OCI-LY3 (cell line): ENCODE results near the gene IL2RG.

Experiments
- H2AFZ ChIP-seq: fragments of 200-600, 300-600 bp; shearing (Covaris generic); 2 replicates; pipeline ENCODE4 v1.6.0; 2014; ENCODE audit warnings: antibody characterized with exemption, low read depth, low read length
- H3K27ac ChIP-seq: fragments of 200-600, 300-600 bp; sonication (generic); 2 replicates; pipeline ENCODE4 v1.5.1; 2014; ENCODE audit warnings: mild to moderate bottlenecking, low read length, moderate library complexity, mixed read lengths
- H3K27me3 ChIP-seq: fragments of 200-600, 300-600 bp; sonication (generic); 2 replicates; pipeline ENCODE4 v1.6.1; 2014; ENCODE audit warnings: low read depth, low read length, mixed read lengths
- H3K36me3 ChIP-seq: fragments of 200-600, 300-600 bp; sonication (generic); replicated peaks from 2 replicates; pipeline ENCODE3; 2014; ENCODE audit warnings: low read depth, low read length, mixed read lengths
- H3K4me1 ChIP-seq: fragments of 300-600, 200-600 bp; sonication (generic); 2 replicates; pipeline ENCODE4 v1.6.1; 2014; ENCODE audit warnings: low read length, mixed read lengths
- H3K4me2 ChIP-seq: fragments of 200-600, 300-600 bp; sonication (generic); 2 replicates; pipeline ENCODE4 v1.6.1; 2014; ENCODE audit warnings: low read length, mixed read lengths
- H3K4me3 ChIP-seq: fragments of 300-600, 200-600 bp; sonication (generic); 2 replicates; pipeline ENCODE4 v1.5.1; 2014; ENCODE audit warnings: antibody characterized with exemption, mild to moderate bottlenecking, low read length, moderate library complexity
- H3K79me2 ChIP-seq: fragments of 300-600, 200-600 bp; shearing (Covaris generic); 2 replicates; pipeline ENCODE4 v1.6.1; 2014; ENCODE audit warnings: mild to moderate bottlenecking, low read length, mixed read lengths
- H3K9ac ChIP-seq: fragments of 300-600, 200-600 bp; shearing (Covaris generic); 2 replicates; pipeline ENCODE4 v1.6.0; 2014; ENCODE audit warnings: mild to moderate bottlenecking, low read length, moderate library complexity
- H3K9me3 ChIP-seq: fragments of 200-600, 300-600 bp; shearing (Covaris generic); 2 replicates; pipeline ENCODE4 v1.6.1; 2014; ENCODE audit warnings: low read length, mixed read lengths; ENCODE audit not compliant: insufficient read depth
- H4K20me1 ChIP-seq: fragments of 200-600, 300-600 bp; sonication (generic); 2 replicates; pipeline ENCODE4 v1.6.1; 2016; ENCODE audit warnings: low read length, mixed read lengths; ENCODE audit not compliant: insufficient read depth
- EZH2phosphoT487 ChIP-seq: fragments of 200-600 bp; shearing (Covaris generic); IDR thresholded peaks from 2 replicates; pipeline ENCODE4 v1.6.1; 2018; ENCODE audit warnings: antibody characterized with exemption, mixed run types, low read depth
- TF ChIP-seq, protein P1 (sequence below): fragments of 200-600, 300-600 bp; sonication (generic); IDR thresholded peaks from 2 replicates; pipeline ENCODE4 v1.5.1; 2014; ENCODE audit warnings: antibody characterized with exemption, low read length, low read depth

The IL2RG gene

DNA sequence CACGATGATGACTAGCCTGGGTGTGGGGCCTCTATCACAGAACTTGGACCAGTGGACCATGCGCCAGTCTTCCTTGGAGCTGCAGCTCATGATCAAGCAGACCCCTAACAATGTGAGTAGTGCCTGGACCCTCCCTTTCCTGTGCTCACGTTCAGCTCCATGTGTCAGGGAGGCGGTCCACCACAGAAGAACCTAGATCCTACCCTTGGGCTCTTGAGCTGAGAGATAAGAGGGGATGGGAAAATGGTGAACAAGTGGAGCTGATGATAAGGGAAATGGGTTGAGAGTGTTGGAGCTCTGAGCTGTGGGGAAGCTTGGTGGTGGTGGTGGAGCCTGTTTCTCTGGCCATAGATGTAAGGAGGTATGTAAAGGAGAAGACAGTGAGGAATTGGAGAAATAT, 20.1 kb upstream of the IL2RG start:
- Histone ChIP-seq H2AFZ (no peak overlapping the region), H3K9ac (no peak overlapping the region), H3K4me2 (no peak overlapping the region), H3K4me3 (no peak overlapping the region), H4K20me1 (no peaks in the 10 kb centered on the region), H3K27ac (no peak overlapping the region), H3K27me3 (no peaks in the 10 kb centered on the region), H3K9me3 (no peaks in the 10 kb centered on the region), H3K4me1 (no peaks in the 10 kb centered on the region), H3K79me2 (no peaks in the 10 kb centered on the region), H3K36me3 (peaks cover 23% of the 10 kb centered on the region)
- no peak for TF ChIP-seq EZH2phosphoT487
- TF ChIP-seq, protein P1, sequence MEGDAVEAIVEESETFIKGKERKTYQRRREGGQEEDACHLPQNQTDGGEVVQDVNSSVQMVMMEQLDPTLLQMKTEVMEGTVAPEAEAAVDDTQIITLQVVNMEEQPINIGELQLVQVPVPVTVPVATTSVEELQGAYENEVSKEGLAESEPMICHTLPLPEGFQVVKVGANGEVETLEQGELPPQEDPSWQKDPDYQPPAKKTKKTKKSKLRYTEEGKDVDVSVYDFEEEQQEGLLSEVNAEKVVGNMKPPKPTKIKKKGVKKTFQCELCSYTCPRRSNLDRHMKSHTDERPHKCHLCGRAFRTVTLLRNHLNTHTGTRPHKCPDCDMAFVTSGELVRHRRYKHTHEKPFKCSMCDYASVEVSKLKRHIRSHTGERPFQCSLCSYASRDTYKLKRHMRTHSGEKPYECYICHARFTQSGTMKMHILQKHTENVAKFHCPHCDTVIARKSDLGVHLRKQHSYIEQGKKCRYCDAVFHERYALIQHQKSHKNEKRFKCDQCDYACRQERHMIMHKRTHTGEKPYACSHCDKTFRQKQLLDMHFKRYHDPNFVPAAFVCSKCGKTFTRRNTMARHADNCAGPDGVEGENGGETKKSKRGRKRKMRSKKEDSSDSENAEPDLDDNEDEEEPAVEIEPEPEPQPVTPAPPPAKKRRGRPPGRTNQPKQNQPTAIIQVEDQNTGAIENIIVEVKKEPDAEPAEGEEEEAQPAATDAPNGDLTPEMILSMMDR, result no peak

DNA sequence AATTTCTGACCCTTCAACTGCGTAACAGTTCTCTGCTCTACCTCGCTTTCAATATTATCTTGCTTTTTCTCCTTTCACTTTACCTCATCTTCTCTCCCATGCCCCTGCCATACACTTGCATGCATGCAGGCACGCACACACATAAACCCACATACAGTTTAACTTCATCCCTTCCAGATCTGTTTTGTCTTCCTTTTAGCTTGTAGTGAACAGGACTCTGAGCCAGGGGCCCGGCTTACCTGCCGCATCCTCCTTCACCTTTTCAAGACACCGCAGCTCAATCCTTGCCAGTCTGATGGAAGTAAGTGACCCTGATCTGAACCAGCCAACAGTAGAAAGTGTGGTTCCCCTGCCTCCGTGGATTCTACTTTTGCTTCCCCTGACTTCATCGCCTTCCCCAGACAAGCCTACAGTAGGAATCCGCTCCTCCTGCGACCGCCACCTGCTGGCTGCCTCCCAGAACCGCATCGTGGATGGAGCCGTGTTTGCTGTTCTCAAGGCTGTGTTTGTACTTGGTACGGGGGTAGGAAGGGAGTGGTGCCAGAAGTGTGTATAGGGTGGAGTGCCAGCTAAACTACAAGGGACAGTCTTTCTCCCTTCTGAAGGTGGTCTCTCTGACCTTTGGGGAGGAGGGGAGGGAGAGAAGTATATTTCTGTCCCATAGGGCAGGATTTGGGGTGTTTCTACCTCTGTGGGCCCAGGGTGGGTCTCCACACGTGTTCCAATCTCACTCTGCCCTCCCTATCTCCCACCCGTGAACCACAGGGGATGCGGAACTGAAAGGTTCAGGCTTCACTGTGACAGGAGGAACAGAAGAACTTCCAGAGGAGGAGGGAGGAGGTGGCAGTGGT, 17.8 kb upstream of the IL2RG start:
- Histone ChIP-seq H3K36me3 (peaks cover 28% of the 10 kb centered on the region), H3K4me1 (no peaks in the 10 kb centered on the region), H3K9ac (no peak overlapping the region), H3K27ac (no peak overlapping the region), H3K9me3 (no peaks in the 10 kb centered on the region), H3K27me3 (no peaks in the 10 kb centered on the region), H3K4me2 (no peak overlapping the region), H2AFZ (no peak overlapping the region), H4K20me1 (no peaks in the 10 kb centered on the region), H3K4me3 (no peak overlapping the region), H3K79me2 (no peaks in the 10 kb centered on the region)
- TF ChIP-seq, protein P1, result peak; percentile 77
- no peak for TF ChIP-seq EZH2phosphoT487

DNA sequence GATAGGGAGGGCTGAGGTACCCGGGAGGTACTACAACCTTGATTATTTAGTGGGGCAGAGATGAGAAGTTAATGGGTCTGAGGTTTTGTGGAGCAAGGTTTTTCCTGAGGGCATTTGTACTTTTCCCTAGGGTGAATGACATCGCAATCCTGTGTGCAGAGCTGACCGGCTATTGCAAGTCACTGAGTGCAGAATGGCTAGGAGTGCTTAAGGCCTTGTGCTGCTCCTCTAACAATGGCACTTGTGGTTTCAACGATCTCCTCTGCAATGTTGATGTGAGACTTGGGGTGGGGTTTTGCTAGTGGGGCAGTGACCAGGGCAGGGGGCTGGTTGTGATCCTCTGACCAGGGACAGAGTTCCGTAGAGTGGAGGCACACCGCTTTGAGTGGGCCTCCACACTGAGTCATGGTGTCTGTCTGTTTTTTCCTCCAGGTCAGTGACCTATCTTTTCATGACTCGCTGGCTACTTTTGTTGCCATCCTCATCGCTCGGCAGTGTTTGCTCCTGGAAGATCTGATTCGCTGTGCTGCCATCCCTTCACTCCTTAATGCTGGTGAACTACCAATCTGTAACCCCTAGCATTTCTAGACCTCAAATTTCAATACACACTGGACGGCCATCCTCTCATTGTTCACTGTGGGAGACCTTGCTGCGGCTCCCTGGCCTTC, 16.9 kb upstream of the IL2RG start:
- Histone ChIP-seq H3K36me3 (peaks cover 34% of the 10 kb centered on the region), H3K4me2 (no peak overlapping the region), H3K79me2 (no peaks in the 10 kb centered on the region), H3K27me3 (no peaks in the 10 kb centered on the region), H3K4me3 (no peak overlapping the region), H3K9ac (no peak overlapping the region), H3K9me3 (no peaks in the 10 kb centered on the region), H3K27ac (no peak overlapping the region), H3K4me1 (no peaks in the 10 kb centered on the region), H2AFZ (no peak overlapping the region), H4K20me1 (no peaks in the 10 kb centered on the region)
- TF ChIP-seq, protein P1, result no peak
- TF ChIP-seq EZH2phosphoT487, result no peak

DNA sequence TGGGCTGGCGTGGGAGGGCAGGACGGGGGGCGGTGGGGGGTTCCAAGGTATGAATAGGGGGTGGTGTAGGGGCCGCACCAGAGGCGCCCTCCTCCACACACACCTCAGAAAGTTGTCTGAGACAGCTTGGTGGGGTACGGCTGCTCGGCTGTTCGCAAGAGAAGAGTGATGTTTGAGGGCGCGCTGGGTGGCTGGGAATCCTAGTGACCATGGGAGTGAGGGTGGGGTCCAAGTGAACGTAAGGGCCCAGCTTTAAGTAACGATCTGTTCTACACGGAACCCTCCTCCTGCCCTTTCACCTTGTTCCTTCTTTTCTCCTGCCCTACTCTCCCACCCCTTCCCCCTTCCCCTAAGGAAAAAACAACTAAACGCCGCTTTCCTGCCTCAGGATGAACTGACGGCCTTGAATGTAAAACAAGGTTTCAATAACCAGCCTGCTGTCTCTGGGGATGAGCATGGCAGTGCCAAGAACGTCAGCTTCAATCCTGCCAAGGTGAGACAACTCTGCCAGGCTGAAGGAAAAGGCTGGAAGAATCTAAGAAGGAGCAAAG, 7.7 kb upstream of the IL2RG start:
- Histone ChIP-seq H3K36me3 (peaks cover 22% of the 10 kb centered on the region), H3K79me2 (peaks cover 7% of the 10 kb centered on the region), H4K20me1 (no peaks in the 10 kb centered on the region), H3K27me3 (no peaks in the 10 kb centered on the region), H3K9me3 (no peaks in the 10 kb centered on the region), H3K27ac (peak overlapping the region; percentile 52), H3K9ac (peak overlapping the region; percentile 91), H2AFZ (no peak overlapping the region), H3K4me2 (peak overlapping the region; percentile 75), H3K4me3 (peak overlapping the region; percentile 91), H3K4me1 (peaks cover 10% of the 10 kb centered on the region)
- TF ChIP-seq, protein P1, result no peak
- no peak for TF ChIP-seq EZH2phosphoT487
